ENCODE results near the gene CPXCR1.
"Not testable (repeated sequence)": the region's sequence is repeated elsewhere in the genome, so short reads cannot be mapped to it uniquely, and the experiment has no call there.

Gene CPXCR1

DNA sequence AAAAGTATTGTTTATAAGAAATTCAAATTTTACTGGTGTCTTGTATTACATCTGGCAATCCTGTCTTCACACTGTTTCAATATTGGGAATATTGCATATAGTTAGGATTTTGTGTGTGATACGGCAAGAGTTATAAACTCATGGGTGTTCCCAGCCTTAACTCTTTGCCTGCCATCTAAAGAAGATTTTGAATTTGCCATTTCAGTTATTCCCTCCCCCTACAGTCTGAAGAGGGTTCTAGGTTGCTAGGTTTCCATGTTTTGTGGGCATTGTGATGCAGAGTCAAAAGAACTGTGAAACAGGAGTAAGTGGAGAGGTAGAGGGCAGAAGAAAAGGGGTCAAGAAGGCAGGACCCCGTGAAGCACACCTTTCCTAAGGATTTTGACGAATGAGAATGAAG is at the start of gene CPXCR1:
CPXCR1 (plus strand) TSS at position 301 of the 400 bp plus-strand sequence. CDS start 6,190 bp downstream, outside the sequence.
- DNase-seq, result no peak

GRCh38 chrX:88735835-88736234 is 11.2 kb upstream of the CPXCR1 start:
- DNase-seq, result no peak

GRCh38 chrX:88746215-88746614 is 810 bp upstream of the CPXCR1 start:
- not testable (repeated sequence) for DNase-seq

GRCh38 chrX:88752339-88752738 is 5.3 kb downstream of the CPXCR1 start:
- DNase-seq, result not testable (repeated sequence)

GRCh38 chrX:88789825-88790224 is 42.8 kb downstream of the CPXCR1 start:
- DNase-seq, result no peak
